ENCODE data around the gene SP2. TPM values are rescaled to one million over a fixed set of nuclear protein-coding genes. Genes with fewer than 3 reads are reported as not detected.

SP2 gene
- total and polyA plus RNA-seq, 2 of the 13 experiments (the other 11 are each of a cell fraction or from before 2014, with no cell fraction given): 1.4 to 4.8 TPM

- TF ChIP-seq ZNF501 (CRISPR knock-in tag; IDR thresholded peaks at IDR 0.05) (peak; percentile 86), IKZF4 (CRISPR knock-in tag; IDR thresholded peaks at IDR 0.05; ENCODE audit: borderline replicate concordance, low read depth, not compliant biosample characterization) (peak; percentile 89), MXD1 (CRISPR knock-in tag; IDR thresholded peaks at IDR 0.05) (no peak), ZNF768 (CRISPR knock-in tag; IDR thresholded peaks at IDR 0.05) (no peak), DMTF1 (CRISPR knock-in tag; IDR thresholded peaks at IDR 0.05) (0 out of 2 replicates have a peak, but pooled peaks have one; percentile 25), ZFP37 (CRISPR knock-in tag; IDR thresholded peaks at IDR 0.05; ENCODE audit: borderline replicate concordance) (0 out of 2 replicates have a peak, but pooled peaks have one; percentile 92), NR3C1 (CRISPR knock-in tag; IDR thresholded peaks at IDR 0.05) (no peak), HNF1A (IDR thresholded peaks at IDR 0.05; ENCODE audit: low read depth) (no peak; the same call in 1 of the 2 replicates), HNF1A (CRISPR knock-in tag; IDR thresholded peaks at IDR 0.05; ENCODE audit: borderline replicate concordance) (peak; percentile 47; the same call in 1 of the 2 replicates), ZNF317 (CRISPR knock-in tag; IDR thresholded peaks at IDR 0.05) (peak; percentile 40; the same call in 1 of the 2 replicates), RBFOX2 (IDR thresholded peaks at IDR 0.05; ENCODE audit: low read depth, low read length) (peak; percentile 38; the same call in 1 of the 2 replicates), ZNF33A (CRISPR knock-in tag; IDR thresholded peaks at IDR 0.05; ENCODE audit: borderline replicate concordance) (0 out of 2 replicates have a peak, but pooled peaks have one; percentile 49), ZNF232 (CRISPR knock-in tag; IDR thresholded peaks at IDR 0.05; ENCODE audit: borderline replicate concordance) (0 out of 2 replicates have a peak, but pooled peaks have one; percentile 42), GATAD1 (CRISPR knock-in tag; IDR thresholded peaks at IDR 0.05) (peak; percentile 46; the same call in 1 of the 2 replicates), ZBTB26 (CRISPR knock-in tag; IDR thresholded peaks at IDR 0.05; ENCODE audit: borderline replicate concordance) (0 out of 2 replicates have a peak, but pooled peaks have one; percentile 16), SMC3 (IDR thresholded peaks at IDR 0.05; ENCODE audit: low read length) (peak; percentile 16; the same call in 1 of the 2 replicates), XRCC5 (optimal IDR thresholded peaks at IDR 0.05; ENCODE audit: low read length) (peak; percentile 32), NR2F1 (CRISPR knock-in tag; IDR thresholded peaks at IDR 0.05) (0 out of 4 replicates have a peak, but pooled peaks of 1 of the 2 experiments have one; percentile 13), ZMAT5 (CRISPR knock-in tag; IDR thresholded peaks at IDR 0.05; ENCODE audit: borderline replicate concordance, low read depth) (no peak), TBX3 (IDR thresholded peaks at IDR 0.05; ENCODE audit: borderline replicate concordance) (peak; percentile 15; the same call in 1 of the 2 replicates), DMAP1 (CRISPR knock-in tag; IDR thresholded peaks at IDR 0.05) (no peak)
Measured at GRCh38 chr17:47948706-47949196, 52.7 kb downstream of the SP2 start (continued).

All from HepG2 (cell line).